Calu3 (cell line): ENCODE measurements around the gene SMAD3. TPM values are rescaled to one million over a fixed set of nuclear protein-coding genes. Genes with fewer than 3 reads are reported as not detected.
"Not testable (repeated sequence)": the region's sequence is repeated elsewhere in the genome, so short reads cannot be mapped to it uniquely, and the experiment has no call there.

Experiments
- BruUV-seq: library from RNA; stranded (reverse); fragments of 400-500 nt; replicated peaks from 2 replicates; lab custom pipeline; 2021; lab: Mats Ljungman, UMichigan
- CTCF ChIA-PET: fragments of 300-600 bp; sonication (Branson Sonifier 250); formaldehyde crosslinking; loops from one replicate; lab custom pipeline; 2022; ENCODE audit warnings: antibody characterized with exemption; lab: Charles Lee
- DNase-seq: peaks from one replicate; pipeline ENCODE4 v3.0.0; 2022
- H3K27ac Mint-ChIP-seq: one replicate; pipeline ENCODE4 v1.8.0; 2022; ENCODE audit warnings: mixed read lengths; ENCODE audit not compliant: unreplicated experiment
- H3K27me3 Mint-ChIP-seq: one replicate; pipeline ENCODE4 v1.8.0; 2022; ENCODE audit warnings: mixed read lengths; ENCODE audit not compliant: unreplicated experiment
- H3K36me3 Mint-ChIP-seq: one replicate; pipeline ENCODE4 v1.8.0; 2022; ENCODE audit warnings: mild to moderate bottlenecking, moderate library complexity, mixed read lengths; ENCODE audit not compliant: insufficient read depth, unreplicated experiment
- H3K4me1 Mint-ChIP-seq: one replicate; pipeline ENCODE4 v1.8.0; 2022; ENCODE audit warnings: mild to moderate bottlenecking, low read depth, mixed read lengths; ENCODE audit not compliant: unreplicated experiment
- H3K4me3 Mint-ChIP-seq: one replicate; pipeline ENCODE4 v1.8.0; 2022; ENCODE audit warnings: mild to moderate bottlenecking, low read depth, moderate library complexity, mixed read lengths; ENCODE audit not compliant: unreplicated experiment
- H3K9me3 Mint-ChIP-seq: one replicate; pipeline ENCODE4 v1.8.0; 2022; ENCODE audit warnings: low read depth, mixed read lengths; ENCODE audit not compliant: unreplicated experiment
- CTCF ChIP-seq: fragments of 200-600 bp; IDR thresholded peaks from one replicate; pipeline ENCODE4 v1.8.0; 2022; ENCODE audit warnings: antibody characterized with exemption; ENCODE audit not compliant: unreplicated experiment
- intact Hi-C: fragments of 100-400 bp; cut with micrococcal nuclease; formaldehyde crosslinking; loops from one replicate; pipeline ENCODE4 v1.10.0; 2022; ENCODE audit not compliant: unreplicated experiment
- total RNA-seq: library from RNA; stranded (reverse); gene quantifications from 2 replicates; pipeline ENCODE4 v1.2.3, GENCODE V29; 2022

The SMAD3 gene
- total RNA-seq, 1 experiment from 2014 or later, result 121 TPM

GRCh38 chr15:67149773-67150022 lies 84.3 kb downstream of the SMAD3 start:
- CTCF ChIA-PET, result interaction anchor here (1.6 kb wide), 1 partner anchor 10 kb away, joined by 3 read pairs; no protein-coding TSS in a partner anchor
- BruUV-seq, result no TSS peak
- no peaks in the 10 kb centered on the region for H3K9me3 Mint-ChIP-seq
- peaks cover 72% of the 10 kb centered on the region for H3K36me3 Mint-ChIP-seq
- no peaks in the 10 kb centered on the region for H3K27me3 Mint-ChIP-seq
- H3K27ac Mint-ChIP-seq, result peak overlapping the region; percentile 79
- no peak for DNase-seq
- intact Hi-C loops, result loop anchor here (1.0 to 2.0 kb wide), 2 partner anchors 42 to 81 kb away; no protein-coding TSS in a partner anchor
- no peak for TF ChIP-seq CTCF
- H3K4me1 Mint-ChIP-seq, result peaks cover 73% of the 10 kb centered on the region
- peak overlapping the region; percentile 44 for H3K4me3 Mint-ChIP-seq

GRCh38 chr15:67150023-67150860 lies 84.8 kb downstream of the SMAD3 start:
- Mint-ChIP-seq H3K27me3 (no peaks in the 10 kb centered on the region), H3K4me3 (peak overlapping the region; percentile 44), H3K36me3 (peaks cover 71% of the 10 kb centered on the region), H3K4me1 (peaks cover 67% of the 10 kb centered on the region), H3K9me3 (no peaks in the 10 kb centered on the region), H3K27ac (peak overlapping the region; percentile 79)
- peak; percentile 92 for DNase-seq
- BruUV-seq, result TSS peak; percentile 68
- intact Hi-C loops, result loop anchor here (1.0 kb wide), 1 partner anchor 43 kb away; no protein-coding TSS in a partner anchor
- CTCF ChIA-PET, result interaction anchor here (0.6 to 1.0 kb wide), 4 partner anchors 25 to 264 kb away, joined by 3 to 5 read pairs (median 4); no protein-coding TSS in a partner anchor
- TF ChIP-seq CTCF, result no peak

- H3K9me3 Mint-ChIP-seq, result no peaks in the 10 kb centered on the region
These were observed 87.0 kb downstream of the SMAD3 start for GRCh38 chr15:67152429-67152828.

GRCh38 chr15:67153044-67153443 lies 87.6 kb downstream of the SMAD3 start:
- peaks cover 60% of the 10 kb centered on the region for H3K4me1 Mint-ChIP-seq
- not testable (repeated sequence) for H3K27me3 Mint-ChIP-seq

More at GRCh38 chr15:67152429-67152828, 87.0 kb downstream of the SMAD3 start:
- no peak for DNase-seq
- no peak for TF ChIP-seq CTCF
- Mint-ChIP-seq H3K27ac (peak overlapping the region; percentile 64), H3K4me3 (no peak overlapping the region), H3K27me3 (no peaks in the 10 kb centered on the region), H3K36me3 (peaks cover 71% of the 10 kb centered on the region), H3K4me1 (peaks cover 60% of the 10 kb centered on the region)
- CTCF ChIA-PET, result no interaction called here
- no TSS peak for BruUV-seq
- intact Hi-C loops, result no loop called here

GRCh38 chr15:67154249-67154648 lies 88.8 kb downstream of the SMAD3 start:
- H3K4me1 Mint-ChIP-seq, result peaks cover 54% of the 10 kb centered on the region
- H3K36me3 Mint-ChIP-seq, result peaks cover 63% of the 10 kb centered on the region
- DNase-seq, result no peak
- no TSS peak for BruUV-seq
- CTCF ChIA-PET, result no interaction called here
- intact Hi-C loops, result no loop called here
- no peak overlapping the region for H3K27ac Mint-ChIP-seq
- no peak for TF ChIP-seq CTCF
- H3K9me3 Mint-ChIP-seq, result no peaks in the 10 kb centered on the region
- no peak overlapping the region for H3K4me3 Mint-ChIP-seq
- H3K27me3 Mint-ChIP-seq, result no peaks in the 10 kb centered on the region

More at GRCh38 chr15:67153044-67153443, 87.6 kb downstream of the SMAD3 start:
- H3K4me3 Mint-ChIP-seq, BruUV-seq, CTCF ChIA-PET, H3K9me3 Mint-ChIP-seq, DNase-seq, intact Hi-C loops: not testable (repeated sequence)
- H3K36me3 Mint-ChIP-seq, result peaks cover 71% of the 10 kb centered on the region
- peak overlapping the region; percentile 64 for H3K27ac Mint-ChIP-seq
